ENCODE measurements around the gene ANKEF1. TPM values are rescaled to one million over a fixed set of nuclear protein-coding genes. Genes with fewer than 3 reads are reported as not detected.

Gene ANKEF1
- total RNA-seq, 1 experiment from 2014 or later: 3.9 TPM

DNA sequence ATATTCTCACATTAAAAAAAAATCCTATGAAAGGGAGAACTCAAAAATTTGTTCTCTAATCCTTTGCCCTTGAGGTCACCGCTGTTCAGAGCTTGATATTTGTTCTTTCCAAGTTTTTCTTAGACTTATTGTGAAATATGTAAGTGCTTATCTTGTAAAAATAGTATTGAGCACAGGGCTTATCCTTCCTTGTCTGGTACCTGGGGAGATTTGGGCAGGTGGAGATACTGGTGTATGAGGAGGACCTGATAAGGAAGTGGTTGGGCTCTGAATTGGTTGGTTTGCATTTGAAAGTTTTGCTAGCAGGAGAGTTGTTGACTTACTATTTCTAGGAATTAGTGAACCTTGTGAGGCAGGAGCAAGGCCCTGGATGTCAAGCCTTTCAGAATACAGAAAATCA, 28.9 kb upstream of the ANKEF1 start:
- ChIA-PET CTCF (interaction anchor here (1.0 kb wide), 1 partner anchor 28 kb away, joined by 3 read pairs; no protein-coding TSS in a partner anchor), POLR2A (no interaction called here)
- peaks cover 19% of the 10 kb centered on the region for H3K27me3 Mint-ChIP-seq (ENCODE audit: insufficient read depth, unreplicated experiment)
- intact Hi-C loops (cut with micrococcal nuclease; ENCODE audit: unreplicated experiment): no loop called here
- DNase-seq: peak; percentile 46 to 61
- H3K36me3 ChIP-seq (ENCODE audit: control insufficient read depth, insufficient read depth, low read length): no peaks in the 10 kb centered on the region
- H3K4me3 Mint-ChIP-seq (ENCODE audit: unreplicated experiment): no peak overlapping the region
- no peak overlapping the region for H3K27ac Mint-ChIP-seq (ENCODE audit: unreplicated experiment)
- no peaks in the 10 kb centered on the region for H3K4me1 ChIP-seq
- H3K9me3 Mint-ChIP-seq (ENCODE audit: unreplicated experiment): no peaks in the 10 kb centered on the region
- BruUV-seq (replicated peaks): no TSS peak
- H3K4me3 ChIP-seq (ENCODE audit: low read depth, low read length): no peak overlapping the region
- H3K27me3 ChIP-seq (replicated peaks; ENCODE audit: control insufficient read depth, insufficient read depth, low read length): peaks cover 2% of the 10 kb centered on the region
- no peaks in the 10 kb centered on the region for H3K9me3 ChIP-seq
- H3K36me3 Mint-ChIP-seq (ENCODE audit: insufficient read depth, unreplicated experiment): no peaks in the 10 kb centered on the region
- TF ChIP-seq, protein P1, sequence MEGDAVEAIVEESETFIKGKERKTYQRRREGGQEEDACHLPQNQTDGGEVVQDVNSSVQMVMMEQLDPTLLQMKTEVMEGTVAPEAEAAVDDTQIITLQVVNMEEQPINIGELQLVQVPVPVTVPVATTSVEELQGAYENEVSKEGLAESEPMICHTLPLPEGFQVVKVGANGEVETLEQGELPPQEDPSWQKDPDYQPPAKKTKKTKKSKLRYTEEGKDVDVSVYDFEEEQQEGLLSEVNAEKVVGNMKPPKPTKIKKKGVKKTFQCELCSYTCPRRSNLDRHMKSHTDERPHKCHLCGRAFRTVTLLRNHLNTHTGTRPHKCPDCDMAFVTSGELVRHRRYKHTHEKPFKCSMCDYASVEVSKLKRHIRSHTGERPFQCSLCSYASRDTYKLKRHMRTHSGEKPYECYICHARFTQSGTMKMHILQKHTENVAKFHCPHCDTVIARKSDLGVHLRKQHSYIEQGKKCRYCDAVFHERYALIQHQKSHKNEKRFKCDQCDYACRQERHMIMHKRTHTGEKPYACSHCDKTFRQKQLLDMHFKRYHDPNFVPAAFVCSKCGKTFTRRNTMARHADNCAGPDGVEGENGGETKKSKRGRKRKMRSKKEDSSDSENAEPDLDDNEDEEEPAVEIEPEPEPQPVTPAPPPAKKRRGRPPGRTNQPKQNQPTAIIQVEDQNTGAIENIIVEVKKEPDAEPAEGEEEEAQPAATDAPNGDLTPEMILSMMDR (IDR thresholded peaks at IDR 0.05; ENCODE audit: insufficient read depth in 1 of 2, low read depth in 1 of 2, low read length in 1 of 2, severe bottlenecking in 1 of 2, unreplicated experiment in 1 of 2): no peak
- H3K4me1 Mint-ChIP-seq (ENCODE audit: low read depth, unreplicated experiment): peaks cover 7% of the 10 kb centered on the region

DNA sequence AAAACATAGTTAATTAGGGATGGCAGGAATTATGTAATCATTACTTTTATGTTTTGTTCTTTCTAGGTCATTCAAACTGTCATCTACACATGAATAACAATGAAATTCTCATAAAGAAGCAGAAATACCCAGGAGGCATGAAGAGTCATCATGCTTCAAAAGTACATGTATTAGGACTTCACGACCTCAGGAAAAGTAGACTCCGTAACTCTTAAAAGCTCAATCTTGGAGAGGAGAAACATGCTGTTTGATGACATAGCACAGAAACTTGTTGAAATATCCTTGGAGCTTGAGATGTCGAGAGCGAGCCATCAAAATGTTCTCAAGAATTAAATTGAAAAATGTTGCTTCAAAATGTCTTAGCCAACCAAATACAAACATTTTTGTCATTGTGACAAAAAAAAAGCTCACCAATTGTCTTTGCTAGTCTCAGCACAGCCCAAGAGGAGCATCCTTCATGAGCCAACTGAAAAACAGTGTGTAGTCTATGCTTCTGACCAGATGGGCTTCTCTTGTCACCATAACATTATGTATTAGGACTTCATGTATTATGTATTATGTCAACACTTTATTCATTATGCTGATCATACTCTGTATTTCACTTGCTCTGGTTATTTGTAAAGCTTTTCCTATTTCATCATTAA, 28.2 kb upstream of the ANKEF1 start:
- no peak overlapping the region for H3K4me3 Mint-ChIP-seq (ENCODE audit: unreplicated experiment)
- no peak for DNase-seq
- H3K4me1 ChIP-seq: no peaks in the 10 kb centered on the region
- H3K27ac Mint-ChIP-seq (ENCODE audit: unreplicated experiment): no peak overlapping the region
- TF ChIP-seq, protein P1 (IDR thresholded peaks at IDR 0.05; ENCODE audit: insufficient read depth in 1 of 2, low read depth in 1 of 2, low read length in 1 of 2, severe bottlenecking in 1 of 2, unreplicated experiment in 1 of 2): no peak
- no peaks in the 10 kb centered on the region for H3K36me3 ChIP-seq (ENCODE audit: control insufficient read depth, insufficient read depth, low read length)
- BruUV-seq (replicated peaks): no TSS peak
- ChIA-PET CTCF (interaction anchor here (1.0 kb wide), 1 partner anchor 28 kb away, joined by 3 read pairs; no protein-coding TSS in a partner anchor), POLR2A (no interaction called here)
- intact Hi-C loops (cut with micrococcal nuclease; ENCODE audit: unreplicated experiment): no loop called here
- H3K27me3 ChIP-seq (replicated peaks; ENCODE audit: control insufficient read depth, insufficient read depth, low read length): peaks cover 2% of the 10 kb centered on the region
- no peaks in the 10 kb centered on the region for H3K9me3 Mint-ChIP-seq (ENCODE audit: unreplicated experiment)
- H3K36me3 Mint-ChIP-seq (ENCODE audit: insufficient read depth, unreplicated experiment): no peaks in the 10 kb centered on the region
- no peak overlapping the region for H3K4me3 ChIP-seq (ENCODE audit: low read depth, low read length)
- no peaks in the 10 kb centered on the region for H3K9me3 ChIP-seq
- H3K4me1 Mint-ChIP-seq (ENCODE audit: low read depth, unreplicated experiment): peaks cover 7% of the 10 kb centered on the region
- peaks cover 19% of the 10 kb centered on the region for H3K27me3 Mint-ChIP-seq (ENCODE audit: insufficient read depth, unreplicated experiment)

DNA sequence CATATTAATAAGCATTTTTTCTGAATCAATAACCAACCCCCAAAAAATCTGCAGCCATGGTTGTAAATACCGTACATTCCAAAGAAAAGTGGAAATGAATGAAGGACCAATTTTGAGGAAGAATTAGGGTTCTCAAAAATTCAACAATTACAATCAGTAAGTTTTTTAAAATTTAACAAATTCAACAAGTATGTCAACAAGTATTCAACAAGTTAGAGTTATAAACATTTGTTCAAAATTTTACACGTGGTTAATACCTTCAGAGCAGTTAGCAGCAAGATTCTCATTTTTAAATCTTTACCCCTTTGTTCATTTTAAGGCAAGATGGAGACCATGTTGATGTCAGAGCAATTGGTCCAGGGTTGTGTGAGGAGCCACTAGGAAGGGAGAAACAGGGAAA, 27.6 kb upstream of the ANKEF1 start:
- ChIA-PET CTCF (no interaction called here), POLR2A (no interaction called here)
- Histone ChIP-seq H3K4me1 (no peaks in the 10 kb centered on the region), H3K4me3 (ENCODE audit: low read depth, low read length) (no peak overlapping the region), H3K27me3 (replicated peaks; ENCODE audit: control insufficient read depth, insufficient read depth, low read length) (peaks cover 2% of the 10 kb centered on the region), H3K36me3 (ENCODE audit: control insufficient read depth, insufficient read depth, low read length) (no peaks in the 10 kb centered on the region), H3K9me3 (no peaks in the 10 kb centered on the region)
- DNase-seq: no peak
- H3K36me3 Mint-ChIP-seq (ENCODE audit: insufficient read depth, unreplicated experiment): no peaks in the 10 kb centered on the region
- TF ChIP-seq, protein P1 (IDR thresholded peaks at IDR 0.05; ENCODE audit: insufficient read depth in 1 of 2, low read depth in 1 of 2, low read length in 1 of 2, severe bottlenecking in 1 of 2, unreplicated experiment in 1 of 2): no peak
- peaks cover 19% of the 10 kb centered on the region for H3K27me3 Mint-ChIP-seq (ENCODE audit: insufficient read depth, unreplicated experiment)
- H3K4me3 Mint-ChIP-seq (ENCODE audit: unreplicated experiment): no peak overlapping the region
- H3K4me1 Mint-ChIP-seq (ENCODE audit: low read depth, unreplicated experiment): peaks cover 7% of the 10 kb centered on the region
- intact Hi-C loops (cut with micrococcal nuclease; ENCODE audit: unreplicated experiment): no loop called here
- no peaks in the 10 kb centered on the region for H3K9me3 Mint-ChIP-seq (ENCODE audit: unreplicated experiment)
- H3K27ac Mint-ChIP-seq (ENCODE audit: unreplicated experiment): no peak overlapping the region
- no TSS peak for BruUV-seq (replicated peaks)
